Natural killer cell (primary cell): ENCODE data around the gene PSME2. TPM values are rescaled to one million over a fixed set of nuclear protein-coding genes. Genes with fewer than 3 reads are reported as not detected.

Source experiments
- ATAC-seq, 3 donors: fragments of 150-1000 bp in 2 of 3; fragments of 200-7000 bp in 1 of 3; cut with Tn5 transposase; 1 replicate in 1 of 3; 2 replicates in 2 of 3; pipeline ENCODE4 v1.10.0; 2021; ENCODE audit warnings: mild to moderate bottlenecking in 2 of 3, moderate library complexity in 2 of 3
- DNase-seq, 2 donors: peaks; one replicate each; pipeline versions ENCODE4 v3.0.0 to v3.0.0-alpha.2; 2013 to 2021; ENCODE audit warnings: mixed read lengths in 1 of 2
- H3K27ac ChIP-seq: one replicate; pipeline ENCODE4 v1.5.1; 2013; ENCODE audit warnings: mild to moderate bottlenecking, low read length
- H3K27me3 ChIP-seq: one replicate; pipeline ENCODE4 v1.6.1; 2013; ENCODE audit warnings: low read length; ENCODE audit not compliant: control insufficient read depth, insufficient read depth
- H3K36me3 ChIP-seq: one replicate; pipeline ENCODE4 v1.6.1; 2013; ENCODE audit warnings: low read length; ENCODE audit not compliant: control insufficient read depth, insufficient read depth
- H3K4me1 ChIP-seq: one replicate; pipeline ENCODE4 v1.6.1; 2013; ENCODE audit warnings: low read length; ENCODE audit not compliant: control insufficient read depth, insufficient read depth
- H3K4me3 ChIP-seq: one replicate; pipeline ENCODE4 v1.5.1; 2013; ENCODE audit warnings: low read length
- H3K9me3 ChIP-seq: one replicate; pipeline ENCODE4 v1.6.1; 2013; ENCODE audit warnings: low read length; ENCODE audit not compliant: control insufficient read depth, insufficient read depth
- H3K27ac Mint-ChIP-seq, 2 donors: one replicate each; pipeline ENCODE4 v1.8.0; 2022; ENCODE audit warnings: mild to moderate bottlenecking in 2 of 2, mixed read lengths in 2 of 2, moderate library complexity in 1 of 2
- H3K27me3 Mint-ChIP-seq, 2 donors: one replicate each; pipeline ENCODE4 v1.8.0; 2022; ENCODE audit warnings: low read depth in 2 of 2, mixed read lengths in 2 of 2
- H3K36me3 Mint-ChIP-seq: one replicate; pipeline ENCODE4 v1.8.0; 2022; ENCODE audit warnings: mixed read lengths
- H3K4me1 Mint-ChIP-seq, 2 donors: one replicate each; pipeline ENCODE4 v1.8.0; 2022; ENCODE audit warnings: mixed read lengths in 2 of 2
- H3K4me3 Mint-ChIP-seq: one replicate; pipeline ENCODE4 v1.8.0; 2022; ENCODE audit warnings: mild to moderate bottlenecking, moderate library complexity, mixed read lengths
- H3K9me3 Mint-ChIP-seq, 2 donors: one replicate each; pipeline ENCODE4 v1.8.0; 2022; ENCODE audit warnings: mixed read lengths in 2 of 2
- WGBS: methylation state at CpG from one replicate; pipeline ENCODE4 v1.1.7; 2013; ENCODE audit warnings: missing lambda C conversion rate; ENCODE audit not compliant: insufficient coverage; 5-methylcytosine and 5-hydroxymethylcytosine counted together
- intact Hi-C: fragments of 100-400 bp; cut with micrococcal nuclease; formaldehyde crosslinking; loops from one replicate; pipeline ENCODE4 v1.14.2; 2022
- total RNA-seq, 4 donors: library from RNA; stranded (reverse); fragments of 120-200 nt in 1 of 4; gene quantifications; one replicate each; pipeline versions ENCODE4 v1.2.3 to v1.2.4, GENCODE V29; 2013 to 2022
- TF ChIP-seq, protein P1 (sequence below): fragments of 200-600 bp; IDR thresholded peaks from one replicate; pipeline ENCODE4 v1.8.0; 2022; ENCODE audit warnings: antibody characterized with exemption

The PSME2 gene
- total RNA-seq, 3 donors from 2014 or later (not counting 1 experiment from before 2014, with no cell fraction given), result 193 to 237 (median 234) TPM

DNA sequence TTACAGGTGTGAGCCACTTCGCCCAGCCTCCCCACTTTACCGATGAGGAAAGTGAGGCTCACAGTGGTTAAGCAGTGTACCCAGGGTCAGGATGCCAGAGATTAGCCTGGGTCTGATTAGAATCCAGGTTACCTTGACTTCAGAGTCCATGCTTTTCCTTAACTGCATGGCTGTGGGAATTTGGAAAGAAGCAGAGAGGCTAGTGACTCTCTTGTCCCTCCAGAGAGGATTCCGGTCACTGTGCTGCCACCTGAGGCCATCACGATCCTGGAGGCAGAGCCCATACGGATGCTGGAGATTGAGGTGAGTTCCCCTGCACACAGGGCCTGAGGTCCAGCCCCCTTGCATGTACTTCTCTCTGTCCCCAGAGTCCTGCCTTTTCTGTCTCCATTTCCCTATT, 30.2 kb upstream of the PSME2 start:
- Histone ChIP-seq H3K27me3 (no peaks in the 10 kb centered on the region), H3K27ac (no peak overlapping the region), H3K9me3 (no peaks in the 10 kb centered on the region), H3K4me3 (no peak overlapping the region), H3K4me1 (peaks cover 16% of the 10 kb centered on the region), H3K36me3 (peaks cover 41% of the 10 kb centered on the region)
- Mint-ChIP-seq H3K4me1 (peaks cover 1 to 16% of the 10 kb centered on the region in 2 donors), H3K27ac (no peak overlapping the region), H3K27me3 (no peaks in the 10 kb centered on the region), H3K4me3 (no peak overlapping the region), H3K36me3 (peaks cover 6% of the 10 kb centered on the region), H3K9me3 (no peaks in the 10 kb centered on the region)
- no peak for ATAC-seq
- 98% methylated on average over 5 of the region's 5 CpGs for WGBS
- intact Hi-C loops, result no loop called here
- TF ChIP-seq, protein P1, sequence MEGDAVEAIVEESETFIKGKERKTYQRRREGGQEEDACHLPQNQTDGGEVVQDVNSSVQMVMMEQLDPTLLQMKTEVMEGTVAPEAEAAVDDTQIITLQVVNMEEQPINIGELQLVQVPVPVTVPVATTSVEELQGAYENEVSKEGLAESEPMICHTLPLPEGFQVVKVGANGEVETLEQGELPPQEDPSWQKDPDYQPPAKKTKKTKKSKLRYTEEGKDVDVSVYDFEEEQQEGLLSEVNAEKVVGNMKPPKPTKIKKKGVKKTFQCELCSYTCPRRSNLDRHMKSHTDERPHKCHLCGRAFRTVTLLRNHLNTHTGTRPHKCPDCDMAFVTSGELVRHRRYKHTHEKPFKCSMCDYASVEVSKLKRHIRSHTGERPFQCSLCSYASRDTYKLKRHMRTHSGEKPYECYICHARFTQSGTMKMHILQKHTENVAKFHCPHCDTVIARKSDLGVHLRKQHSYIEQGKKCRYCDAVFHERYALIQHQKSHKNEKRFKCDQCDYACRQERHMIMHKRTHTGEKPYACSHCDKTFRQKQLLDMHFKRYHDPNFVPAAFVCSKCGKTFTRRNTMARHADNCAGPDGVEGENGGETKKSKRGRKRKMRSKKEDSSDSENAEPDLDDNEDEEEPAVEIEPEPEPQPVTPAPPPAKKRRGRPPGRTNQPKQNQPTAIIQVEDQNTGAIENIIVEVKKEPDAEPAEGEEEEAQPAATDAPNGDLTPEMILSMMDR, result no peak
- DNase-seq, result no peak

DNA sequence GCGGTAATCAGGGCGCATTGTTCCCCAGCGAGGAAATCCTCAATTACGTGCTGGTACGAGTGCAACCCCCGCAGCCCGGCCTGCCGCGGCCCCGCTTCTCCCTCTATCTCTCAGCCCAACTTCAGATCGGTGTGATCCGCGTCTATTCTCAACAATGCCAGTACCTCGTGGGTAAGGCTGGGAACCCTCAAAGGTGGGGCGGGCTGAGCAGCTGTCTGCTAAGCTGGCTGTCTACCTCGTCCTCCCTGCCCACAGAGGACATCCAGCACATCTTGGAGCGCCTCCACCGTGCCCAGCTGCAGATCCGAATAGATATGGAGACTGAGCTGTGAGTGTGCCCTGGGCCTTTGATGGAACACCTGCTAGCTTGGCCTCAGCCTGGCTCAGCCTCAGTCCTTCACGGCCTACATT, 26.5 kb upstream of the PSME2 start:
- peak in 1 of 2 donors; percentile 33 for DNase-seq
- Histone ChIP-seq H3K27me3 (no peaks in the 10 kb centered on the region), H3K4me1 (peaks cover 26% of the 10 kb centered on the region), H3K4me3 (no peak overlapping the region), H3K27ac (no peak overlapping the region), H3K9me3 (no peaks in the 10 kb centered on the region), H3K36me3 (peaks cover 22% of the 10 kb centered on the region)
- peaks cover 5 to 27% of the 10 kb centered on the region in 2 donors for H3K4me1 Mint-ChIP-seq
- H3K36me3 Mint-ChIP-seq, result no peaks in the 10 kb centered on the region
- H3K27ac Mint-ChIP-seq, result peak overlapping the region; percentile 56 to 58
- TF ChIP-seq, protein P1, result no peak
- no peaks in the 10 kb centered on the region for H3K27me3 Mint-ChIP-seq
- no peak for ATAC-seq
- H3K9me3 Mint-ChIP-seq, result no peaks in the 10 kb centered on the region
- 86% methylated on average over 20 of the region's 20 CpGs for WGBS
- intact Hi-C loops, result no loop called here
- H3K4me3 Mint-ChIP-seq, result peak overlapping the region; percentile 35

DNA sequence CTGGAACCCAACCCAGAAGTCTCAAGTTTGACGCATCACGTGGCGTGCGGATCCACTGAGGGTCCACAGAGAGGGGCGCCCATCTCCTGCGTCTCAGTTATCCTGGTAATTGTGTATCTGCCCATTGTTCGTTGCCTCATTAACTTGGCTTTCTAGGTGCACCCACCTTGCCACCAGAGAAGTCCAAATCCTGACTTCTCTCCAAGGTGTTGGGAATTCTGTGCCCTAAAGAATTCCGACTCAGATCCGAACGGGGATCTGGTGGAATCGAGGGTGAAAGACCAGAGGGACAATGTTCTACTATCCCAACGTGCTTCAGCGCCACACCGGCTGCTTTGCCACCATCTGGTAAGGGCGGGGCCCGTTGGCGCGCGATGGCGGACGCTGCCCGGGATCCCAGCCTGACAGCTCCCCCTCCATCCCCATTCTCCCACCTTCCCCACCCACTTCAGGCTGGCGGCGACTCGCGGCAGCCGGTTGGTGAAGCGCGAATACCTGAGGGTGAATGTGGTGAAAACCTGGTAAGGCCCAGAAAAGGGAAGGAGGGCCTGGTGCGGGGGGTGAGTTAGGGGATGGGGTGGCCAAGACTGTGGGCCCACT, 26.0 kb upstream of the PSME2 start:
- Histone ChIP-seq H3K4me3 (peak overlapping the region; percentile 34), H3K27me3 (no peaks in the 10 kb centered on the region), H3K36me3 (peaks cover 24% of the 10 kb centered on the region), H3K27ac (peak overlapping the region; percentile 22), H3K4me1 (peaks cover 26% of the 10 kb centered on the region), H3K9me3 (no peaks in the 10 kb centered on the region)
- Mint-ChIP-seq H3K27ac (peak overlapping the region; percentile 77 to 89), H3K4me1 (peaks cover 5 to 31% of the 10 kb centered on the region in 2 donors), H3K9me3 (no peaks in the 10 kb centered on the region), H3K36me3 (no peaks in the 10 kb centered on the region), H3K27me3 (no peaks in the 10 kb centered on the region), H3K4me3 (peak overlapping the region; percentile 92)
- intact Hi-C loops, result no loop called here
- TF ChIP-seq, protein P1, result no peak
- WGBS, result 34% methylated on average over 30 of the region's 30 CpGs
- ATAC-seq (no peak), DNase-seq (no peak)
